ENCODE data around the gene CASQ1. TPM values are rescaled to one million over a fixed set of nuclear protein-coding genes. Genes with fewer than 3 reads are reported as not detected.

Gene CASQ1
- total RNA-seq, 6 experiments from 2014 or later: 0.25 TPM; not detected in 5

- intact Hi-C loops (cut with DNase I): no loop called here
- H3K27me3 ChIP-seq: no peaks in the 10 kb centered on the region
- TF ChIP-seq POLR2A (IDR thresholded peaks at IDR 0.05) (no peak), CTCF (IDR thresholded peaks at IDR 0.05) (no peak)
- ATAC-seq: no peak
- WGBS (ENCODE audit: insufficient coverage, low coverage, low lambda C conversion rate, missing lambda C conversion rate): 94% methylated on average over 2 of the region's 2 CpGs
- no peaks in the 10 kb centered on the region for H3K9me3 ChIP-seq
- peaks cover 0 to 100% (median 54%) of the 10 kb centered on the region in 4 donors for H3K36me3 ChIP-seq
- DNase-seq: no peak
- H3K27ac ChIP-seq: no peak overlapping the region
- no peaks in the 10 kb centered on the region for H3K4me1 ChIP-seq
- no peak overlapping the region for H3K4me3 ChIP-seq
Measured at GRCh38 chr1:160226623-160227022, 36.2 kb downstream of the CASQ1 start.

GRCh38 chr1:160227034-160227433, 36.7 kb downstream of the CASQ1 start:
- no peaks in the 10 kb centered on the region for H3K27me3 ChIP-seq
- intact Hi-C loops (cut with DNase I): no loop called here
- no peaks in the 10 kb centered on the region for H3K9me3 ChIP-seq
- 79% methylated on average over 4 of the region's 4 CpGs for WGBS (ENCODE audit: insufficient coverage, low coverage, low lambda C conversion rate, missing lambda C conversion rate)
- H3K4me3 ChIP-seq: no peak overlapping the region
- TF ChIP-seq POLR2A (IDR thresholded peaks at IDR 0.05): no peak
- TF ChIP-seq CTCF (IDR thresholded peaks at IDR 0.05): no peak
- DNase-seq (no peak), ATAC-seq (no peak)
- H3K36me3 ChIP-seq: peaks cover 0 to 100% (median 54%) of the 10 kb centered on the region in 4 donors
- H3K27ac ChIP-seq: no peak overlapping the region
- no peaks in the 10 kb centered on the region for H3K4me1 ChIP-seq

- WGBS (ENCODE audit: insufficient coverage, low coverage, low lambda C conversion rate, missing lambda C conversion rate): 100% methylated on average over 1 of the region's 1 CpG
- no peaks in the 10 kb centered on the region for H3K27me3 ChIP-seq
- no peak overlapping the region for H3K4me3 ChIP-seq
- no peak for ATAC-seq
- H3K4me1 ChIP-seq: no peaks in the 10 kb centered on the region
- no peak overlapping the region for H3K27ac ChIP-seq
- no peaks in the 10 kb centered on the region for H3K9me3 ChIP-seq
- peaks cover 0 to 100% (median 53%) of the 10 kb centered on the region in 4 donors for H3K36me3 ChIP-seq
- DNase-seq: no peak
- TF ChIP-seq CTCF (IDR thresholded peaks at IDR 0.05) (no peak), POLR2A (IDR thresholded peaks at IDR 0.05) (no peak)
- intact Hi-C loops (cut with DNase I): no loop called here
Measured at GRCh38 chr1:160227561-160227960, 37.2 kb downstream of the CASQ1 start.

GRCh38 chr1:160228431-160228830, 38.1 kb downstream of the CASQ1 start:
- Histone ChIP-seq H3K4me1 (no peaks in the 10 kb centered on the region), H3K27ac (no peak overlapping the region), H3K4me3 (no peak overlapping the region), H3K36me3 (peaks cover 0 to 95% (median 52%) of the 10 kb centered on the region in 4 donors), H3K9me3 (no peaks in the 10 kb centered on the region), H3K27me3 (no peaks in the 10 kb centered on the region)
- no peak for ATAC-seq
- no peak for DNase-seq
- intact Hi-C loops (cut with DNase I): no loop called here
- TF ChIP-seq CTCF (IDR thresholded peaks at IDR 0.05): no peak
- no peak for TF ChIP-seq POLR2A (IDR thresholded peaks at IDR 0.05)

- no peaks in the 10 kb centered on the region for H3K27me3 ChIP-seq
- peaks cover 0 to 3% (median 0%) of the 10 kb centered on the region in 4 donors for H3K4me1 ChIP-seq
- DNase-seq: no peak
- peaks cover 0 to 80% (median 45%) of the 10 kb centered on the region in 4 donors for H3K36me3 ChIP-seq
- intact Hi-C loops (cut with DNase I): no loop called here
- no peak for ATAC-seq
- H3K27ac ChIP-seq: no peak overlapping the region
- no peaks in the 10 kb centered on the region for H3K9me3 ChIP-seq
- H3K4me3 ChIP-seq: no peak overlapping the region
- TF ChIP-seq POLR2A (IDR thresholded peaks at IDR 0.05): no peak
- no peak for TF ChIP-seq CTCF (IDR thresholded peaks at IDR 0.05)
Measured at GRCh38 chr1:160232911-160233310, 42.5 kb downstream of the CASQ1 start.

Measured in right lobe of liver (tissue), 6 donors.